GM10266 (cell line): ENCODE results near the gene CLDN19.
"Not testable (repeated sequence)": the region's sequence is repeated elsewhere in the genome, so short reads cannot be mapped to it uniquely, and the experiment has no call there.

Experiments
- DNase-seq: peaks from one replicate; pipeline ENCODE4 v3.0.0; 2012; ENCODE audit errors: extremely low spot score
- TF ChIP-seq, protein P1 (sequence below): IDR thresholded peaks from 2 replicates; pipeline ENCODE4 v1.5.1; 2012; ENCODE audit warnings: mild to moderate bottlenecking, low read depth; ENCODE audit not compliant: control insufficient read depth, insufficient read depth; ENCODE audit errors: missing control alignments

Gene CLDN19

GRCh38 chr1:42734201-42735035, 5.6 kb downstream of the CLDN19 start:
- peak; percentile 7 for DNase-seq
- TF ChIP-seq, protein P1, sequence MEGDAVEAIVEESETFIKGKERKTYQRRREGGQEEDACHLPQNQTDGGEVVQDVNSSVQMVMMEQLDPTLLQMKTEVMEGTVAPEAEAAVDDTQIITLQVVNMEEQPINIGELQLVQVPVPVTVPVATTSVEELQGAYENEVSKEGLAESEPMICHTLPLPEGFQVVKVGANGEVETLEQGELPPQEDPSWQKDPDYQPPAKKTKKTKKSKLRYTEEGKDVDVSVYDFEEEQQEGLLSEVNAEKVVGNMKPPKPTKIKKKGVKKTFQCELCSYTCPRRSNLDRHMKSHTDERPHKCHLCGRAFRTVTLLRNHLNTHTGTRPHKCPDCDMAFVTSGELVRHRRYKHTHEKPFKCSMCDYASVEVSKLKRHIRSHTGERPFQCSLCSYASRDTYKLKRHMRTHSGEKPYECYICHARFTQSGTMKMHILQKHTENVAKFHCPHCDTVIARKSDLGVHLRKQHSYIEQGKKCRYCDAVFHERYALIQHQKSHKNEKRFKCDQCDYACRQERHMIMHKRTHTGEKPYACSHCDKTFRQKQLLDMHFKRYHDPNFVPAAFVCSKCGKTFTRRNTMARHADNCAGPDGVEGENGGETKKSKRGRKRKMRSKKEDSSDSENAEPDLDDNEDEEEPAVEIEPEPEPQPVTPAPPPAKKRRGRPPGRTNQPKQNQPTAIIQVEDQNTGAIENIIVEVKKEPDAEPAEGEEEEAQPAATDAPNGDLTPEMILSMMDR = no peak

- TF ChIP-seq, protein P1 = no peak
- DNase-seq = peak; percentile 2
Observed at GRCh38 chr1:42733415-42734200, 6.4 kb downstream of the CLDN19 start.

- TF ChIP-seq, protein P1 = no peak
- no peak for DNase-seq
Observed at GRCh38 chr1:42732126-42732680, 7.8 kb downstream of the CLDN19 start.

- DNase-seq = no peak
- TF ChIP-seq, protein P1 = no peak
Observed at GRCh38 chr1:42731585-42731984, 8.5 kb downstream of the CLDN19 start.

GRCh38 chr1:42730988-42731387, 9.0 kb downstream of the CLDN19 start:
- TF ChIP-seq, protein P1 = peak; percentile 19

DNA sequence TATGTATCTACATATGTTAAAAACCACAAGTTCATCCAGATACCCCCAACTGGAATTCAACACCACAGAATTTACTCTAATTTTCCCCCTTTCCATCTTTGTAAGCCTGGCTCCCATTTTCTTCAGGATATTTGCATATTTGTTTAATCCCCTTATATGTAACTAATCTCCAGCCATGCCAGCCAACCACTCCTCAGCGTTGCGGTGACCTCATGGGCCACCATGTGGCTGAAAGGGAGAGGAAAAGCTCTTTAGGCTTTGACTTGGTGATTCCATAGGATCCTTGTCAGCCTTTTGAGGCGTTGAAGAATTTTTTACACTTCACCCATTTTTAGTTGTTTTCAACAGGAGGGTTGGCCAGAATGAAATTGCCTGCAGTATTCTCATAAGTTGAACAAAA, 10.0 kb downstream of the CLDN19 start:
- no peak for DNase-seq
- TF ChIP-seq, protein P1 = no peak

More at GRCh38 chr1:42730988-42731387, 9.0 kb downstream of the CLDN19 start:
- DNase-seq = no peak

DNA sequence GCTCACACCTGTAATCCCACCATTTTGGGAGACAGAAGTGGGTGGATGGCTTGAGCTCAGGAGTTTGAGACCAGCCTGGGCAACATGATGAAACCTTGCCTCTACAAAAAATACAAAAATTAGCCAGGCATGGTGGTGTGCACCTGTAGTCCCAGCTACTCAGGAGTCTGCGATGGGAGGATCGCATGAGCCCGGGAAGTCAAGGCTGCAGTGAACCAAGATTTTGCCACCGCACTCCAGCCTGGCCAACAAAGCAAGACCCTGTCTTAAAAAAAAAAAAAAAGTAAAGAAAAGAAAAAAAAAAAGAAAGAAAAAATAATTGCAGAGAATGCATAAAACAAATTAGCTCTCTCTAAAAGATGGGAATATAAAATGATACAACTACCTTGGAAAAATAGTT, 14.2 kb downstream of the CLDN19 start:
- not testable (repeated sequence) for DNase-seq
